GM18870 (cell line): ENCODE data around the gene FHL2.

Source experiments
- ATAC-seq: cut with Tn5 transposase; IDR thresholded peaks from one replicate; pipeline ENCODE4 v1.9.1; 2021; ENCODE audit warnings: moderate library complexity; ENCODE audit not compliant: unreplicated experiment

Gene FHL2

GRCh38 chr2:105422801-105423200, 23.9 kb upstream of the FHL2 start:
- no peak for ATAC-seq

- ATAC-seq: no peak
Observed at GRCh38 chr2:105421053-105421452, 22.2 kb upstream of the FHL2 start.

- no peak for ATAC-seq
Observed at GRCh38 chr2:105418522-105418921, 19.7 kb upstream of the FHL2 start.

- ATAC-seq: peak; percentile 67
Observed at GRCh38 chr2:105417857-105418436, 19.1 kb upstream of the FHL2 start.

- no peak for ATAC-seq
Observed at GRCh38 chr2:105416156-105416555, 17.3 kb upstream of the FHL2 start.

- no peak for ATAC-seq
Observed at GRCh38 chr2:105415007-105415406, 16.2 kb upstream of the FHL2 start.

- no peak for ATAC-seq
Observed at GRCh38 chr2:105413206-105413605, 14.4 kb upstream of the FHL2 start.

GRCh38 chr2:105412584-105412983, 13.7 kb upstream of the FHL2 start:
- no peak for ATAC-seq

GRCh38 chr2:105411720-105412407, 13.0 kb upstream of the FHL2 start:
- ATAC-seq: peak; percentile 79

GRCh38 chr2:105410554-105410953, 11.7 kb upstream of the FHL2 start:
- no peak for ATAC-seq

- no peak for ATAC-seq
Observed at GRCh38 chr2:105409717-105410116, 10.9 kb upstream of the FHL2 start.

GRCh38 chr2:105407946-105408743, 9.3 kb upstream of the FHL2 start:
- ATAC-seq: no peak

GRCh38 chr2:105406221-105406620, 7.4 kb upstream of the FHL2 start:
- ATAC-seq: no peak

GRCh38 chr2:105405291-105405690, 6.4 kb upstream of the FHL2 start:
- ATAC-seq: no peak

- ATAC-seq: no peak
Observed at GRCh38 chr2:105404736-105405135, 5.9 kb upstream of the FHL2 start.

- ATAC-seq: no peak
Observed at GRCh38 chr2:105403783-105404698, 5.2 kb upstream of the FHL2 start.

GRCh38 chr2:105403241-105403782, 4.5 kb upstream of the FHL2 start:
- ATAC-seq: no peak

GRCh38 chr2:105402809-105403208, 4.0 kb upstream of the FHL2 start:
- no peak for ATAC-seq

- ATAC-seq: no peak
Observed at GRCh38 chr2:105401867-105402266, 3.0 kb upstream of the FHL2 start.

GRCh38 chr2:105400138-105400540, 1.3 kb upstream of the FHL2 start:
- ATAC-seq: no peak
